SH-SY5Y (cell line): ENCODE data around the gene CBR1.

Experiments used
- GATA2 ChIP-seq: IDR thresholded peaks from 2 replicates; pipeline ENCODE4 v1.6.1; 2011; ENCODE audit warnings: mild to moderate bottlenecking, low read depth, low read length
- GATA3 ChIP-seq: IDR thresholded peaks from 2 replicates; pipeline ENCODE4 v1.6.1; 2011; ENCODE audit warnings: low read depth, mild to moderate bottlenecking, low read length, moderate library complexity

DNA sequence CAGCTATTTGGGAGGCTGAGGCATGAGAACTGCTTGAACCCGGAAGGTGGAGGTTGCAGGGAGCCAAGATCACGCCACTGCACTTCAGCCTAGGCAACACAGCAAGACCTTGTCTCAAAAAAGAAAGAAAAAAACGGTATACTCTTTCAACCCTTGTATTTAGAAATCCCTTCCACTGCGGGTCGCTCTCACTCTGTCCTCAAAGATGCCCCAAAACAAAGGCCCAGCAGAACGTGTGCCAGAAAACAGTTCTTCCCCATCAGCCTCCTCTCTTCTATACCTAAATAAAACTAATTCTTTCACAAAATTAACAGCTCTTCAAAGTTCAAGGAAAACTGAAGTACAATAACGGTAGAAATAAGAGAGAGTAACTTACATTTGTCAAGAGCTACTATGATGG lies 22.7 kb upstream of the CBR1 start:
- no peak for TF ChIP-seq GATA2
- no peak for TF ChIP-seq GATA3
